GM12878 (cell line): ENCODE measurements around the gene CLEC16A. TPM values are rescaled to one million over a fixed set of nuclear protein-coding genes. Genes with fewer than 3 reads are reported as not detected.

ENCODE experiments used
- CBX3 ChIP-seq: fragments of 200-600 bp; sonication (generic); IDR thresholded peaks from 2 replicates; pipeline ENCODE4 v1.6.1; 2016; ENCODE audit warnings: low read depth, borderline replicate concordance
- CHD2 ChIP-seq: IDR thresholded peaks from 2 replicates; pipeline ENCODE4 v1.6.1; 2011; ENCODE audit warnings: low read depth, low read length, improper control_type of control experiment, borderline replicate concordance
- HCFC1 ChIP-seq: fragments of 150-350 bp; IDR thresholded peaks from 2 replicates; pipeline ENCODE4 v1.6.1; 2014; ENCODE audit warnings: low read length
- HDAC2 ChIP-seq: fragments of 200-600 bp; sonication (generic); IDR thresholded peaks from 2 replicates; pipeline ENCODE4 v1.6.1; 2017
- KLF5 ChIP-seq: fragments of 450-650 bp; IDR thresholded peaks from 2 replicates; pipeline ENCODE4 v1.6.1; 2014; ENCODE audit warnings: mild to moderate bottlenecking; ENCODE audit not compliant: partially characterized antibody
- MEF2B ChIP-seq: fragments of 450-650 bp; IDR thresholded peaks from 2 replicates; pipeline ENCODE4 v1.6.1; 2018; ENCODE audit warnings: mild to moderate bottlenecking, moderate library complexity; ENCODE audit not compliant: partially characterized antibody, poor library complexity, severe bottlenecking
- MTA3 ChIP-seq: IDR thresholded peaks from 2 replicates; pipeline ENCODE4 v1.6.1; 2012; ENCODE audit warnings: low read length, inconsistent platforms, borderline replicate concordance
- NR2F1 ChIP-seq: fragments of 450-650 bp; conservative IDR thresholded peaks from 2 replicates; pipeline ENCODE4 v1.6.1; 2017; ENCODE audit warnings: mild to moderate bottlenecking
- RAD21 ChIP-seq: IDR thresholded peaks from 2 replicates; pipeline ENCODE4 v1.6.1; 2011; ENCODE audit warnings: mild to moderate bottlenecking, low read depth, low read length, moderate library complexity; ENCODE audit not compliant: insufficient read depth
- RBBP5 ChIP-seq: fragments of 200-600 bp; sonication (generic); conservative IDR thresholded peaks from 2 replicates; pipeline ENCODE4 v1.6.1; 2016
- RCOR1 ChIP-seq: conservative IDR thresholded peaks from 2 replicates; pipeline ENCODE4 v1.6.1; 2012; ENCODE audit warnings: low read depth, low read length, improper control_type of control experiment
- RELA ChIP-seq: fragments of 450-650 bp; IDR thresholded peaks from 2 replicates; pipeline ENCODE4 v1.8.0; 2014; ENCODE audit warnings: borderline replicate concordance; ENCODE audit not compliant: partially characterized antibody
- STAT1 ChIP-seq: fragments of 450-650 bp; conservative IDR thresholded peaks from 2 replicates; pipeline ENCODE4 v1.6.1; 2014; ENCODE audit warnings: antibody characterized with exemption, mild to moderate bottlenecking
- TAF1 ChIP-seq: IDR thresholded peaks from 2 replicates; pipeline ENCODE4 v1.6.1; 2011; ENCODE audit warnings: mild to moderate bottlenecking, low read depth, low read length, borderline replicate concordance
- ZZZ3 ChIP-seq: IDR thresholded peaks from 2 replicates; pipeline ENCODE4 v1.6.1; 2011; ENCODE audit warnings: low read depth; ENCODE audit not compliant: control insufficient read depth, insufficient read length
- polyA plus RNA-seq, 11 experiments: library from polyadenylated mRNA; depleted of rRNA in 4 of 11; unstranded in 6 of 11; stranded (reverse) in 5 of 11; fragments of >200 nt; fragmentation: Nextera tagmentation in 4 of 11; fragmentation: Illumina TruSeq in 1 of 11; extraction: Ambion mirVana in 4 of 11; extraction: Trizol in 1 of 11; gene quantifications; 1 replicate in 1 of 11; 2 replicates in 10 of 11; pipeline versions ENCODE4 v1.2.1 to v1.2.3, GENCODE V29; 2011 to 2016; ENCODE audit warnings: inconsistent platforms in 2 of 11, missing spikeins in 2 of 11, low read depth in 1 of 11
- total RNA-seq, 4 experiments: library from RNA; depleted of rRNA in 3 of 4; stranded (reverse); fragments of >200 nt in 3 of 4; fragmentation: Illumina TruSeq in 1 of 4; extraction: Trizol in 1 of 4; gene quantifications; 2 replicates each; pipeline versions ENCODE4 v1.2.1 to v1.2.3, GENCODE V29; 2013 to 2021
- TF ChIP-seq, protein P1 (sequence below): fragments of 450-650 bp; IDR thresholded peaks from 2 replicates; pipeline ENCODE4 v1.6.1; 2016; ENCODE audit warnings: mild to moderate bottlenecking
- TF ChIP-seq, protein P2 (sequence below): fragments of 450-650 bp; IDR thresholded peaks from 2 replicates; pipeline ENCODE4 v1.6.1; 2018; ENCODE audit warnings: mild to moderate bottlenecking, low read depth, moderate library complexity; ENCODE audit not compliant: partially characterized antibody
- TF ChIP-seq, protein P3 (sequence below): IDR thresholded peaks from 2 replicates; pipeline ENCODE4 v1.6.1; 2011; ENCODE audit warnings: borderline replicate concordance, low read depth, mild to moderate bottlenecking, moderate library complexity, mixed read lengths, low read length; ENCODE audit not compliant: insufficient read depth; ENCODE audit errors: extremely low read length
- TF ChIP-seq, protein P4 (sequence below): IDR thresholded peaks from 2 replicates; pipeline ENCODE4 v1.6.1; 2011; ENCODE audit warnings: mild to moderate bottlenecking, low read depth, low read length, moderate library complexity; ENCODE audit not compliant: insufficient replicate concordance
- TF ChIP-seq, protein P5 (sequence below): fragments of 450-650 bp; IDR thresholded peaks from 2 replicates; pipeline ENCODE4 v1.6.1; 2017; ENCODE audit warnings: antibody characterized with exemption, mild to moderate bottlenecking, moderate library complexity

Gene CLEC16A
- total and polyA plus RNA-seq, 10 of the 15 experiments (the other 5 are each of a cell fraction or from before 2014, with no cell fraction given): 1.5 to 28.8 (median 19.2) TPM

DNA sequence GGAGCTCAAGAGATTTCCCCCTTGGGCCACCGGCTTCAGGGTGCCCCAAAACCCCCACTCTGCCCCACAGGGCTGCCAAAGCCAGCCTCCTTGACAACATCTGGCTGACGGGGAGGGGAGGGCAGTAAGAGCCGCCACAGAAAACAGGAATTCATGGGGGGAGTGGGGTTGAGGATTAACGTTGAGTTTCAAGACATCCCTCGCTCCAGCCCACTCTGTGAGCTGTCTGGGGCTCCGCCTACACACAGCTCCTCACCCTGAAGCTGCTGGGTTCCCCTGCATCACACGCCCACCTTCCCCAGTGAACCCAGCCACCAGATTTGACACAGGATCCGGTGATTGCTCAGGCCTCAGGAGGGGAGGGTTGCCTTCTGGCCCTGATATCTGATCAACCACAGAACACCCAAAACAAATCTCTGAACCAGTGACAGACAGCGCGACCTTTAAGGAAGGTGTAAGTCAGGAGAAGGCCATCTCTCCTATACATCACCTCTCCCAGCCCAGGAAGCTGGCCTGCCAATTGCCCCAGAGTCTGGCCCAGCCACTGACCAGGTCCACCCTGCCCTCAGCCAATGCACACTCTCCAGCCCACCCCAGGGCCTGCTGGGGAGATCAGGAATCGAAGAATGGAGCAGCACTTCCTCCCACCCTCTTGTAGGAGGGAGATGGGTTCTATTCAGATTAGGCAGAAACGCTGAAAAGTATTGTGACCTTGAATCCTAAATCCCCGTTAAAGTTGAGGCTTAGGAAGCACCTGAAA lies 132.1 kb downstream of the CLEC16A start (continued):
- TF ChIP-seq CHD2: 0 out of 2 replicates have a peak, but pooled peaks have one; percentile 39
- no peak for TF ChIP-seq RBBP5
- TF ChIP-seq HCFC1: no peak
- TF ChIP-seq, protein P1, sequence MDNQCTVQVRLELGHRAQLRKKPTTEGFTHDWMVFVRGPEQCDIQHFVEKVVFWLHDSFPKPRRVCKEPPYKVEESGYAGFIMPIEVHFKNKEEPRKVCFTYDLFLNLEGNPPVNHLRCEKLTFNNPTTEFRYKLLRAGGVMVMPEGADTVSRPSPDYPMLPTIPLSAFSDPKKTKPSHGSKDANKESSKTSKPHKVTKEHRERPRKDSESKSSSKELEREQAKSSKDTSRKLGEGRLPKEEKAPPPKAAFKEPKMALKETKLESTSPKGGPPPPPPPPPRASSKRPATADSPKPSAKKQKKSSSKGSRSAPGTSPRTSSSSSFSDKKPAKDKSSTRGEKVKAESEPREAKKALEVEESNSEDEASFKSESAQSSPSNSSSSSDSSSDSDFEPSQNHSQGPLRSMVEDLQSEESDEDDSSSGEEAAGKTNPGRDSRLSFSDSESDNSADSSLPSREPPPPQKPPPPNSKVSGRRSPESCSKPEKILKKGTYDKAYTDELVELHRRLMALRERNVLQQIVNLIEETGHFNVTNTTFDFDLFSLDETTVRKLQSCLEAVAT: peak; percentile 48; the same call in 1 of the 2 replicates
- TF ChIP-seq RELA: no peak
- TF ChIP-seq MEF2B: no peak
- no peak for TF ChIP-seq MTA3
- no peak for TF ChIP-seq RAD21
- TF ChIP-seq, protein P2, sequence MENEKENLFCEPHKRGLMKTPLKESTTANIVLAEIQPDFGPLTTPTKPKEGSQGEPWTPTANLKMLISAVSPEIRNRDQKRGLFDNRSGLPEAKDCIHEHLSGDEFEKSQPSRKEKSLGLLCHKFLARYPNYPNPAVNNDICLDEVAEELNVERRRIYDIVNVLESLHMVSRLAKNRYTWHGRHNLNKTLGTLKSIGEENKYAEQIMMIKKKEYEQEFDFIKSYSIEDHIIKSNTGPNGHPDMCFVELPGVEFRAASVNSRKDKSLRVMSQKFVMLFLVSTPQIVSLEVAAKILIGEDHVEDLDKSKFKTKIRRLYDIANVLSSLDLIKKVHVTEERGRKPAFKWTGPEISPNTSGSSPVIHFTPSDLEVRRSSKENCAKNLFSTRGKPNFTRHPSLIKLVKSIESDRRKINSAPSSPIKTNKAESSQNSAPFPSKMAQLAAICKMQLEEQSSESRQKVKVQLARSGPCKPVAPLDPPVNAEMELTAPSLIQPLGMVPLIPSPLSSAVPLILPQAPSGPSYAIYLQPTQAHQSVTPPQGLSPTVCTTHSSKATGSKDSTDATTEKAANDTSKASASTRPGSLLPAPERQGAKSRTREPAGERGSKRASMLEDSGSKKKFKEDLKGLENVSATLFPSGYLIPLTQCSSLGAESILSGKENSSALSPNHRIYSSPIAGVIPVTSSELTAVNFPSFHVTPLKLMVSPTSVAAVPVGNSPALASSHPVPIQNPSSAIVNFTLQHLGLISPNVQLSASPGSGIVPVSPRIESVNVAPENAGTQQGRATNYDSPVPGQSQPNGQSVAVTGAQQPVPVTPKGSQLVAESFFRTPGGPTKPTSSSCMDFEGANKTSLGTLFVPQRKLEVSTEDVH: no peak
- TF ChIP-seq STAT1: no peak
- TF ChIP-seq, protein P3, sequence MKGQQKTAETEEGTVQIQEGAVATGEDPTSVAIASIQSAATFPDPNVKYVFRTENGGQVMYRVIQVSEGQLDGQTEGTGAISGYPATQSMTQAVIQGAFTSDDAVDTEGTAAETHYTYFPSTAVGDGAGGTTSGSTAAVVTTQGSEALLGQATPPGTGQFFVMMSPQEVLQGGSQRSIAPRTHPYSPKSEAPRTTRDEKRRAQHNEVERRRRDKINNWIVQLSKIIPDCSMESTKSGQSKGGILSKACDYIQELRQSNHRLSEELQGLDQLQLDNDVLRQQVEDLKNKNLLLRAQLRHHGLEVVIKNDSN: no peak
- no peak for TF ChIP-seq RCOR1
- no peak for TF ChIP-seq TAF1
- no peak for TF ChIP-seq KLF5
- no peak for TF ChIP-seq CBX3
- no peak for TF ChIP-seq ZZZ3
- peak; percentile 68 for TF ChIP-seq NR2F1
- TF ChIP-seq, protein P4, sequence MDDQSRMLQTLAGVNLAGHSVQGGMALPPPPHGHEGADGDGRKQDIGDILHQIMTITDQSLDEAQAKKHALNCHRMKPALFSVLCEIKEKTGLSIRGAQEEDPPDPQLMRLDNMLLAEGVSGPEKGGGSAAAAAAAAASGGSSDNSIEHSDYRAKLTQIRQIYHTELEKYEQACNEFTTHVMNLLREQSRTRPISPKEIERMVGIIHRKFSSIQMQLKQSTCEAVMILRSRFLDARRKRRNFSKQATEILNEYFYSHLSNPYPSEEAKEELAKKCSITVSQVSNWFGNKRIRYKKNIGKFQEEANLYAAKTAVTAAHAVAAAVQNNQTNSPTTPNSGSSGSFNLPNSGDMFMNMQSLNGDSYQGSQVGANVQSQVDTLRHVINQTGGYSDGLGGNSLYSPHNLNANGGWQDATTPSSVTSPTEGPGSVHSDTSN: peak; percentile 60
- TF ChIP-seq, protein P5, sequence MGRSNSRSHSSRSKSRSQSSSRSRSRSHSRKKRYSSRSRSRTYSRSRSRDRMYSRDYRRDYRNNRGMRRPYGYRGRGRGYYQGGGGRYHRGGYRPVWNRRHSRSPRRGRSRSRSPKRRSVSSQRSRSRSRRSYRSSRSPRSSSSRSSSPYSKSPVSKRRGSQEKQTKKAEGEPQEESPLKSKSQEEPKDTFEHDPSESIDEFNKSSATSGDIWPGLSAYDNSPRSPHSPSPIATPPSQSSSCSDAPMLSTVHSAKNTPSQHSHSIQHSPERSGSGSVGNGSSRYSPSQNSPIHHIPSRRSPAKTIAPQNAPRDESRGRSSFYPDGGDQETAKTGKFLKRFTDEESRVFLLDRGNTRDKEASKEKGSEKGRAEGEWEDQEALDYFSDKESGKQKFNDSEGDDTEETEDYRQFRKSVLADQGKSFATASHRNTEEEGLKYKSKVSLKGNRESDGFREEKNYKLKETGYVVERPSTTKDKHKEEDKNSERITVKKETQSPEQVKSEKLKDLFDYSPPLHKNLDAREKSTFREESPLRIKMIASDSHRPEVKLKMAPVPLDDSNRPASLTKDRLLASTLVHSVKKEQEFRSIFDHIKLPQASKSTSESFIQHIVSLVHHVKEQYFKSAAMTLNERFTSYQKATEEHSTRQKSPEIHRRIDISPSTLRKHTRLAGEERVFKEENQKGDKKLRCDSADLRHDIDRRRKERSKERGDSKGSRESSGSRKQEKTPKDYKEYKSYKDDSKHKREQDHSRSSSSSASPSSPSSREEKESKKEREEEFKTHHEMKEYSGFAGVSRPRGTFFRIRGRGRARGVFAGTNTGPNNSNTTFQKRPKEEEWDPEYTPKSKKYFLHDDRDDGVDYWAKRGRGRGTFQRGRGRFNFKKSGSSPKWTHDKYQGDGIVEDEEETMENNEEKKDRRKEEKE: no peak
- no peak for TF ChIP-seq HDAC2
